Activated CD4-positive, CD25-positive, alpha-beta regulatory T cell treated with anti-CD3 and anti-CD28 coated beads, Interleukin-2, amount 50 U/mL, for 24 hours (primary cell): ENCODE measurements around the gene MSL3.

Source experiments
- ATAC-seq, 2 donors: fragments of 150-1000 bp; cut with Tn5 transposase; one replicate each; pipeline ENCODE4 v1.10.0; 2021; ENCODE audit warnings: mild to moderate bottlenecking in 1 of 2, moderate library complexity in 1 of 2

MSL3 gene

GRCh38 chrX:11757719-11758399 lies at the start of gene MSL3:
MSL3 (plus strand) TSS chrX:11758237; CDS start chrX:11758264, 27 bp downstream.
- peak; percentile 37 to 43 for ATAC-seq

GRCh38 chrX:11722304-11722703 lies 35.7 kb upstream of the MSL3 start:
- no peak for ATAC-seq

- no peak for ATAC-seq
Observed at GRCh38 chrX:11724122-11725017, 33.7 kb upstream of the MSL3 start.

GRCh38 chrX:11725631-11726442 lies 32.2 kb upstream of the MSL3 start:
- ATAC-seq, result no peak

GRCh38 chrX:11728556-11728955 lies 29.5 kb upstream of the MSL3 start:
- ATAC-seq, result no peak

- no peak for ATAC-seq
Observed at GRCh38 chrX:11733614-11734013, 24.4 kb upstream of the MSL3 start.

GRCh38 chrX:11739776-11740175 lies 18.3 kb upstream of the MSL3 start:
- peak in 1 of 2 donors; percentile 30 for ATAC-seq

GRCh38 chrX:11740794-11741193 lies 17.2 kb upstream of the MSL3 start:
- ATAC-seq, result peak; percentile 43 to 44

- no peak for ATAC-seq
Observed at GRCh38 chrX:11741574-11741973, 16.5 kb upstream of the MSL3 start.

- ATAC-seq, result no peak
Observed at GRCh38 chrX:11745881-11746280, 12.2 kb upstream of the MSL3 start.

- no peak for ATAC-seq
Observed at GRCh38 chrX:11750046-11750445, 8.0 kb upstream of the MSL3 start.

- ATAC-seq, result peak; percentile 54 to 61
Observed at GRCh38 chrX:11750694-11751093, 7.3 kb upstream of the MSL3 start.

GRCh38 chrX:11751261-11751660 lies 6.8 kb upstream of the MSL3 start:
- peak; percentile 27 to 30 for ATAC-seq

GRCh38 chrX:11753668-11754067 lies 4.4 kb upstream of the MSL3 start:
- ATAC-seq, result no peak

- ATAC-seq, result no peak
Observed at GRCh38 chrX:11754958-11755645, 2.9 kb upstream of the MSL3 start.

- ATAC-seq, result no peak
Observed at GRCh38 chrX:11755724-11756123, 2.3 kb upstream of the MSL3 start.

GRCh38 chrX:11756354-11757318 lies 1.4 kb upstream of the MSL3 start:
- no peak for ATAC-seq

GRCh38 chrX:11757397-11757718 lies 679 bp upstream of the MSL3 start:
- ATAC-seq, result no peak

- peak; percentile 50 to 61 for ATAC-seq
Observed at GRCh38 chrX:11758400-11759171, 549 bp downstream of the MSL3 start.

GRCh38 chrX:11759172-11759460 lies 1.1 kb downstream of the MSL3 start:
- ATAC-seq, result no peak
